Measurements from ENCODE around the gene MAPK10. TPM values are rescaled to one million over a fixed set of nuclear protein-coding genes. Genes with fewer than 3 reads are reported as not detected.

The MAPK10 gene
- total RNA-seq, 6 experiments from 2014 or later: 0.74 to 1.9 (median 1.6) TPM

DNA sequence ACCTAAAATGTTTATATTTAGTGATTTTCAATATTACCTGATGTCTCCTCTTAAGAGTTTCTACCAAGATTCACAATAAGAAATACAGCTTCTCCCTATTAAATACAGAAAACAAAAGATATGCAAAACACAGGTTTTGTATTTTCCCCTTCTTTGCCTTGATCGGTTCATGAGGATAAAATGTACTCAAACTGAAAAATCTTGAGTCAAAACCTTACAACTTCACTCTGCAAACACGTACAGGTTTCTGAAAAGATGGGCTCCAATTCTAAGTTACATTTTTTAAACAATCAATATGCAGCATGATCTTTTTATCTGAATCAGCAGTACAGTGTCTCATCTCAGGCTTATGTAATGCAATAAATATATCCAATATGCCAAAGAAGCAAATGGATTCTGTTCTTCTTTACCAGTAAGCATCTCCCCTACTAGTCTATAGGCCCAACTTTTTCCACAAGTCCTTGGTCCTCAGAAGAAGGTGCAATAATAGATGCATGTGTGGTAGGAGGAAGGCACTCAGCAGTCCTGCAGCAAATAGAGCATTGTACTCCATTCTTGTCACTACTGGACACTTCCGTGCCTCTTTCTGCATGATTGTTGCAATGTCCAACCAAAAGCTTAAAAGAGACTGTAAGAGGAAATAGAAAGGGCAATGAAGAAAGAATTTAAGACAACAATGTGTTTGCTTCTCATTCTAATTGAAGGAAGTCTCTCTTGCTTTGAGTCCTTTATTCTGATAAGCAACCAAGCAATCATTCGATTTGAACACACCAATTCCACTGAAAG is 3.2 kb downstream of the MAPK10 start:
- H3K36me3 ChIP-seq: no peaks in the 10 kb centered on the region
- TF ChIP-seq POLR2A (IDR thresholded peaks at IDR 0.05): no peak
- TF ChIP-seq, protein P1, sequence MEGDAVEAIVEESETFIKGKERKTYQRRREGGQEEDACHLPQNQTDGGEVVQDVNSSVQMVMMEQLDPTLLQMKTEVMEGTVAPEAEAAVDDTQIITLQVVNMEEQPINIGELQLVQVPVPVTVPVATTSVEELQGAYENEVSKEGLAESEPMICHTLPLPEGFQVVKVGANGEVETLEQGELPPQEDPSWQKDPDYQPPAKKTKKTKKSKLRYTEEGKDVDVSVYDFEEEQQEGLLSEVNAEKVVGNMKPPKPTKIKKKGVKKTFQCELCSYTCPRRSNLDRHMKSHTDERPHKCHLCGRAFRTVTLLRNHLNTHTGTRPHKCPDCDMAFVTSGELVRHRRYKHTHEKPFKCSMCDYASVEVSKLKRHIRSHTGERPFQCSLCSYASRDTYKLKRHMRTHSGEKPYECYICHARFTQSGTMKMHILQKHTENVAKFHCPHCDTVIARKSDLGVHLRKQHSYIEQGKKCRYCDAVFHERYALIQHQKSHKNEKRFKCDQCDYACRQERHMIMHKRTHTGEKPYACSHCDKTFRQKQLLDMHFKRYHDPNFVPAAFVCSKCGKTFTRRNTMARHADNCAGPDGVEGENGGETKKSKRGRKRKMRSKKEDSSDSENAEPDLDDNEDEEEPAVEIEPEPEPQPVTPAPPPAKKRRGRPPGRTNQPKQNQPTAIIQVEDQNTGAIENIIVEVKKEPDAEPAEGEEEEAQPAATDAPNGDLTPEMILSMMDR (IDR thresholded peaks at IDR 0.05): no peak
- DNase-seq (no peak), ATAC-seq (no peak)
- 47% methylated on average over 3 of the region's 4 CpGs for WGBS (ENCODE audit: insufficient coverage, low coverage, low lambda C conversion rate, missing lambda C conversion rate)
- H3K4me1 ChIP-seq: no peaks in the 10 kb centered on the region
- no peak overlapping the region for H3K27ac ChIP-seq
- no peaks in the 10 kb centered on the region for H3K9me3 ChIP-seq
- no peaks in the 10 kb centered on the region for H3K27me3 ChIP-seq
- intact Hi-C loops (cut with DNase I): no loop called here
- no peak overlapping the region for H3K4me3 ChIP-seq

DNA sequence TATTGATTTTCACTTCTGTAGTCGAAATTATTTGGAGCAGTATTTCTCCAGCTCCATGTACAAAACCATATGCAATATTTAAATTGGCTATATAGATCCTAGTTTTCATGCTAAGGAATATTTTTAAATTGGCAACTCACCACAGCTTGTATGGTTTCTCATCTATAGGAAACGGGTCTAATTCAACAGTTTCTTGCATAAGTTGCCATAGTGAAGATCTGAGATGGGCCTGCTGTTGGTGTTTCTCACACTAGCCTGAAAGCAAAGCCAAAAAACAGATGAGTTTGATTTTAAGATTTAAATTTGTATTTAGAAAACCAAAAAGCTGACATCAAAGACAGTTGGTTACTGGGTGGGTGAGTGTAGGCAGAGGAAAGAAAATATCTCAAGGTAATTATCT is 5.5 kb downstream of the MAPK10 start:
- TF ChIP-seq, protein P1 (IDR thresholded peaks at IDR 0.05): no peak
- no peak for TF ChIP-seq POLR2A (IDR thresholded peaks at IDR 0.05)
- no peak for ATAC-seq
- no peak for DNase-seq
- Histone ChIP-seq H3K36me3 (no peaks in the 10 kb centered on the region), H3K9me3 (no peaks in the 10 kb centered on the region), H3K27me3 (no peaks in the 10 kb centered on the region), H3K4me3 (no peak overlapping the region), H3K27ac (no peak overlapping the region), H3K4me1 (no peaks in the 10 kb centered on the region)
- 30% methylated on average over 2 of the region's 2 CpGs for WGBS (ENCODE audit: insufficient coverage, low coverage, low lambda C conversion rate, missing lambda C conversion rate)
- intact Hi-C loops (cut with DNase I): no loop called here

DNA sequence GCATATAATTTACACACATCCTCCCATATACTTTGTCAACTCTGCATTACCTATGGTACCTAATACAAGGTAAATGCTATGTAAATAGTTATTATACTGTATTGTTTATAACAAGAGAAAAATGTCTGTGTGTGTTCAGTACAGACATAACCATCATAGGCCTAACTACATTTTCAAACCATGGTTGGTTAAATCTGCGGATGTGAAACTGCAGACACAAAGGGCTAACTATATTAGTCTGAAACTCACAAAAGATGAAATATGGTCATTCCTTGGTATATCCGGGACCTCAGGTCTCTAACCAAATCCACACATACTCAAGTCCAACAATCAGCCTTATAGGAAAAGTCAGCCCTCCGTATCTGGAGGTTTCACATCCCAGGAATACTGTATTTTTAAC is 13.5 kb downstream of the MAPK10 start:
- H3K4me1 ChIP-seq: no peaks in the 10 kb centered on the region
- H3K27me3 ChIP-seq: no peaks in the 10 kb centered on the region
- DNase-seq (no peak), ATAC-seq (no peak)
- TF ChIP-seq, protein P1 (IDR thresholded peaks at IDR 0.05): no peak
- TF ChIP-seq POLR2A (IDR thresholded peaks at IDR 0.05): no peak
- intact Hi-C loops (cut with DNase I): no loop called here
- 88% methylated on average over 3 of the region's 3 CpGs for WGBS (ENCODE audit: insufficient coverage, low coverage, low lambda C conversion rate, missing lambda C conversion rate)
- no peak overlapping the region for H3K4me3 ChIP-seq
- no peak overlapping the region for H3K27ac ChIP-seq
- no peaks in the 10 kb centered on the region for H3K9me3 ChIP-seq
- H3K36me3 ChIP-seq: no peaks in the 10 kb centered on the region

DNA sequence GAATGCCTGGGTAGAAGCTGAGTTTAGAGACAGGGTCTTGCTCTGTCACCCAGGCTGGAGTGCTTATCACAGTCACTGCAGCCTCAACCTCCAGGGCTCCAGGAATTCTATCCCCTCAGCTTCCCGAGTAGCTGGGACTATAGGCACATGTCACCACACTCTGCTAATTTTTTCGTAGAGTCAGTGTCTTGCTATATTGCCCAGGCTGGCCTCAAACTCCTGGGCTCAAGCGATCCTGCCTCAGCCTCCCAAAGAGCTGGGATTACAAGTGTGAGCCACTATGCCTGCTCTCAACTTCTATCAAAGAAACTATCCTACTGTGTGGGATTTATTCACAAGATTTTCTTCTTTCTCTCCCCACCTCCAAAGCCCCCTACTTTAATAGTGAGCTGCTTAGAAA is 15.7 kb downstream of the MAPK10 start:
- Histone ChIP-seq H3K27me3 (no peaks in the 10 kb centered on the region), H3K9me3 (no peaks in the 10 kb centered on the region), H3K36me3 (no peaks in the 10 kb centered on the region), H3K4me3 (no peak overlapping the region), H3K4me1 (no peaks in the 10 kb centered on the region), H3K27ac (no peak overlapping the region)
- DNase-seq (no peak), ATAC-seq (no peak)
- 34% methylated on average over 3 of the region's 3 CpGs for WGBS (ENCODE audit: insufficient coverage, low coverage, low lambda C conversion rate, missing lambda C conversion rate)
- intact Hi-C loops (cut with DNase I): no loop called here
- TF ChIP-seq, protein P1 (IDR thresholded peaks at IDR 0.05): no peak
- TF ChIP-seq POLR2A (IDR thresholded peaks at IDR 0.05): no peak
